Trophoblast cell (in vitro differentiated cells and primary cell): Measurements from ENCODE around the gene CARM1.

Source experiments
- DNase-seq, 2 donors: peaks; one replicate each; pipeline ENCODE4 v3.0.0-alpha.2; 2016
- H2AFZ ChIP-seq: 2 replicates; pipeline ENCODE4 v1.6.1; 2013; ENCODE audit warnings: low read length, moderate library complexity, mild to moderate bottlenecking; ENCODE audit not compliant: insufficient read depth, poor library complexity
- H2AK5ac ChIP-seq: 2 replicates; pipeline ENCODE4 v1.6.1; 2013; ENCODE audit warnings: mild to moderate bottlenecking, low read length
- H2BK120ac ChIP-seq: 2 replicates; pipeline ENCODE4 v1.6.1; 2013; ENCODE audit warnings: low read length, mild to moderate bottlenecking, moderate library complexity; ENCODE audit not compliant: insufficient read depth, poor library complexity
- H2BK12ac ChIP-seq: 2 replicates; pipeline ENCODE4 v1.6.1; 2013; ENCODE audit warnings: mild to moderate bottlenecking, low read length, moderate library complexity
- H2BK5ac ChIP-seq: 2 replicates; pipeline ENCODE4 v1.6.1; 2013; ENCODE audit warnings: low read length, low read depth, moderate library complexity, mild to moderate bottlenecking; ENCODE audit not compliant: poor library complexity
- H3K14ac ChIP-seq: 2 replicates; pipeline ENCODE4 v1.6.1; 2013; ENCODE audit warnings: mild to moderate bottlenecking, low read length
- H3K18ac ChIP-seq: 2 replicates; pipeline ENCODE4 v1.6.1; 2013; ENCODE audit warnings: mild to moderate bottlenecking, low read length
- H3K23ac ChIP-seq: 2 replicates; pipeline ENCODE4 v1.6.1; 2013; ENCODE audit warnings: low read length
- H3K27ac ChIP-seq: 2 replicates; pipeline ENCODE4 v1.5.1; 2013; ENCODE audit warnings: low read depth, mild to moderate bottlenecking, inconsistent platforms, low read length, moderate library complexity
- H3K27me3 ChIP-seq: 2 replicates; pipeline ENCODE4 v1.6.1; 2013; ENCODE audit warnings: inconsistent platforms, mild to moderate bottlenecking, low read length, moderate library complexity; ENCODE audit not compliant: insufficient read depth
- H3K36me3 ChIP-seq, 2 experiments: 1 replicate in 1 of 2; 2 replicates in 1 of 2; pipeline ENCODE4 v1.6.1; 2013; ENCODE audit warnings: low read length in 2 of 2, mild to moderate bottlenecking in 2 of 2, moderate library complexity in 1 of 2; ENCODE audit not compliant: insufficient read depth in 2 of 2, control insufficient read depth in 1 of 2
- H3K4ac ChIP-seq: 2 replicates; pipeline ENCODE4 v1.6.1; 2013; ENCODE audit warnings: low read depth, mild to moderate bottlenecking, low read length, moderate library complexity
- H3K4me1 ChIP-seq, 2 experiments: 1 replicate in 1 of 2; 2 replicates in 1 of 2; pipeline ENCODE4 v1.6.1; 2013; ENCODE audit warnings: low read length in 2 of 2, mild to moderate bottlenecking in 2 of 2, moderate library complexity in 1 of 2; ENCODE audit not compliant: insufficient read depth in 2 of 2, control insufficient read depth in 1 of 2
- H3K4me2 ChIP-seq: 2 replicates; pipeline ENCODE4 v1.6.1; 2013; ENCODE audit warnings: inconsistent platforms, mild to moderate bottlenecking, low read length, moderate library complexity
- H3K4me3 ChIP-seq: 2 replicates; pipeline ENCODE4 v1.5.1; 2013; ENCODE audit warnings: mild to moderate bottlenecking, low read depth, low read length, inconsistent platforms
- H3K79me1 ChIP-seq: one replicate; pipeline ENCODE4 v1.6.1; 2013; ENCODE audit warnings: low read length
- H3K79me2 ChIP-seq: 2 replicates; pipeline ENCODE4 v1.6.1; 2013; ENCODE audit warnings: low read length, mild to moderate bottlenecking; ENCODE audit not compliant: control insufficient read depth, insufficient read depth, poor library complexity
- H3K9ac ChIP-seq: 2 replicates; pipeline ENCODE4 v1.6.1; 2013; ENCODE audit warnings: mild to moderate bottlenecking, low read length
- H3K9me3 ChIP-seq: 2 replicates; pipeline ENCODE4 v1.6.1; 2013; ENCODE audit warnings: low read depth, mild to moderate bottlenecking, control low read depth, inconsistent platforms, low read length; ENCODE audit not compliant: insufficient read depth
- H4K12ac ChIP-seq: 2 replicates; pipeline ENCODE4 v1.6.1; 2013; ENCODE audit warnings: low read depth, mild to moderate bottlenecking, low read length, moderate library complexity
- H4K8ac ChIP-seq: 2 replicates; pipeline ENCODE4 v1.6.1; 2013; ENCODE audit warnings: low read depth, mild to moderate bottlenecking, low read length, moderate library complexity
- H4K91ac ChIP-seq: one replicate; pipeline ENCODE4 v1.6.1; 2013; ENCODE audit warnings: low read depth, mild to moderate bottlenecking, low read length, moderate library complexity
- WGBS: extraction: QIAGEN DNeasy Blood & Tissue Kit; methylation state at CpG from one replicate; pipeline ENCODE4 v1.1.7; 2013; ENCODE audit warnings: missing lambda C conversion rate; ENCODE audit not compliant: insufficient read length, insufficient coverage; ENCODE audit errors: extremely low coverage; 5-methylcytosine and 5-hydroxymethylcytosine counted together

Gene CARM1

GRCh38 chr19:10896851-10897526 lies 25.6 kb downstream of the CARM1 start:
- H3K9ac ChIP-seq = no peak overlapping the region

GRCh38 chr19:10898633-10899032 lies 27.3 kb downstream of the CARM1 start:
- no peak overlapping the region for H4K8ac ChIP-seq
- H3K18ac ChIP-seq = no peak overlapping the region
- no peaks in the 10 kb centered on the region for H3K9me3 ChIP-seq
- no CpG with 5 or more reads among the region's 10 CpGs for WGBS
- no peak overlapping the region for H3K27ac ChIP-seq
- no peak overlapping the region for H3K9ac ChIP-seq
- no peak overlapping the region for H3K4me3 ChIP-seq
- H4K91ac ChIP-seq = no peak overlapping the region
- no peak overlapping the region for H4K12ac ChIP-seq
- H3K4me1 ChIP-seq = peaks cover 8 to 10% of the 10 kb centered on the region in 2 experiments
- no peak overlapping the region for H3K4me2 ChIP-seq
- H3K14ac ChIP-seq = no peak overlapping the region
- peaks cover 0 to 5% of the 10 kb centered on the region in 2 experiments for H3K36me3 ChIP-seq
- peaks cover 5% of the 10 kb centered on the region for H3K79me2 ChIP-seq
- no peaks in the 10 kb centered on the region for H3K27me3 ChIP-seq
- H3K23ac ChIP-seq = no peak overlapping the region
- DNase-seq = no peak
- H2BK5ac ChIP-seq = no peak overlapping the region
- H2BK12ac ChIP-seq = no peak overlapping the region
- H2BK120ac ChIP-seq = no peak overlapping the region
- no peak overlapping the region for H2AK5ac ChIP-seq
- H3K79me1 ChIP-seq = no peaks in the 10 kb centered on the region
- H3K4ac ChIP-seq = peak overlapping the region; percentile 34
- H2AFZ ChIP-seq = no peak overlapping the region

More at GRCh38 chr19:10896851-10897526, 25.6 kb downstream of the CARM1 start:
- Histone ChIP-seq H3K23ac (no peak overlapping the region), H2AFZ (no peak overlapping the region), H3K9me3 (no peaks in the 10 kb centered on the region), H4K91ac (no peak overlapping the region), H3K14ac (no peak overlapping the region), H3K4ac (peak overlapping the region; percentile 29), H3K27ac (no peak overlapping the region), H3K4me1 (peaks cover 8 to 10% of the 10 kb centered on the region in 2 experiments), H4K8ac (no peak overlapping the region), H3K18ac (peak overlapping the region; percentile 54), H2BK5ac (no peak overlapping the region), H4K12ac (no peak overlapping the region), H3K4me2 (no peak overlapping the region), H2BK120ac (no peak overlapping the region), H3K27me3 (no peaks in the 10 kb centered on the region), H3K4me3 (no peak overlapping the region), H2BK12ac (no peak overlapping the region), H3K79me1 (no peaks in the 10 kb centered on the region), H3K79me2 (peaks cover 9% of the 10 kb centered on the region), H2AK5ac (no peak overlapping the region), H3K36me3 (peaks cover 0 to 5% of the 10 kb centered on the region in 2 experiments)
- no peak for DNase-seq
- WGBS = no CpG with 5 or more reads among the region's 7 CpGs

- no peak overlapping the region for H3K4me3 ChIP-seq
- H2BK5ac ChIP-seq = no peak overlapping the region
- no peak overlapping the region for H2BK120ac ChIP-seq
- no CpG with 5 or more reads among the region's 10 CpGs for WGBS
- no peak overlapping the region for H2AK5ac ChIP-seq
- no peak overlapping the region for H3K4me2 ChIP-seq
- no peak overlapping the region for H3K14ac ChIP-seq
- no peak overlapping the region for H3K23ac ChIP-seq
- no peak overlapping the region for H4K91ac ChIP-seq
- no peaks in the 10 kb centered on the region for H3K9me3 ChIP-seq
- peaks cover 4% of the 10 kb centered on the region for H3K79me2 ChIP-seq
- H2AFZ ChIP-seq = no peak overlapping the region
- no peak overlapping the region for H2BK12ac ChIP-seq
- peak overlapping the region; percentile 31 for H3K4ac ChIP-seq
- H3K4me1 ChIP-seq = peaks cover 8% of the 10 kb centered on the region in 2 experiments
- H4K8ac ChIP-seq = no peak overlapping the region
- DNase-seq = no peak
- H3K79me1 ChIP-seq = no peaks in the 10 kb centered on the region
- H3K18ac ChIP-seq = no peak overlapping the region
- H3K27ac ChIP-seq = no peak overlapping the region
- H3K27me3 ChIP-seq = no peaks in the 10 kb centered on the region
- peaks cover 1 to 7% of the 10 kb centered on the region in 2 experiments for H3K36me3 ChIP-seq
- H4K12ac ChIP-seq = no peak overlapping the region
- H3K9ac ChIP-seq = no peak overlapping the region
Observed at GRCh38 chr19:10899151-10899653, 27.8 kb downstream of the CARM1 start.

- no peak overlapping the region for H4K12ac ChIP-seq
- H3K14ac ChIP-seq = no peak overlapping the region
- H3K4me2 ChIP-seq = no peak overlapping the region
- H2BK120ac ChIP-seq = no peak overlapping the region
- H4K8ac ChIP-seq = no peak overlapping the region
- no peaks in the 10 kb centered on the region for H3K9me3 ChIP-seq
- no peak overlapping the region for H3K27ac ChIP-seq
- DNase-seq = no peak
- peaks cover 5 to 6% of the 10 kb centered on the region in 2 experiments for H3K4me1 ChIP-seq
- peaks cover 1% of the 10 kb centered on the region for H3K79me2 ChIP-seq
- no peaks in the 10 kb centered on the region for H3K27me3 ChIP-seq
- H2AK5ac ChIP-seq = no peak overlapping the region
- H3K23ac ChIP-seq = no peak overlapping the region
- peaks cover 37 to 50% of the 10 kb centered on the region in 2 experiments for H3K36me3 ChIP-seq
- no peak overlapping the region for H3K4ac ChIP-seq
- no peak overlapping the region for H2BK12ac ChIP-seq
- H3K18ac ChIP-seq = no peak overlapping the region
- no peak overlapping the region for H2BK5ac ChIP-seq
- H3K4me3 ChIP-seq = no peak overlapping the region
- H3K9ac ChIP-seq = no peak overlapping the region
- H4K91ac ChIP-seq = no peak overlapping the region
- H2AFZ ChIP-seq = no peak overlapping the region
- H3K79me1 ChIP-seq = peaks cover 3% of the 10 kb centered on the region
- WGBS = no CpG with 5 or more reads among the region's 14 CpGs
Observed at GRCh38 chr19:10907925-10908324, 36.6 kb downstream of the CARM1 start.
